ENCODE results near the gene TSHZ1. TPM values are rescaled to one million over a fixed set of nuclear protein-coding genes. Genes with fewer than 3 reads are reported as not detected.

The TSHZ1 gene
- total and polyA plus RNA-seq, 9 donors: 27.9 to 109 (median 65.6) TPM

- no peak for TF ChIP-seq CTCF (IDR thresholded peaks at IDR 0.05)
- TF ChIP-seq POLR2A (IDR thresholded peaks at IDR 0.05): no peak
- no peak for TF ChIP-seq EP300 (IDR thresholded peaks at IDR 0.05)
- Histone ChIP-seq H3K9me3 (no peaks in the 10 kb centered on the region), H3K36me3 (no peaks in the 10 kb centered on the region), H3K27me3 (no peaks in the 10 kb centered on the region), H3K4me3 (no peak overlapping the region), H3K27ac (no peak overlapping the region), H3K4me1 (ENCODE audit: insufficient read depth) (peaks cover 8% of the 10 kb centered on the region)
- WGBS, 3 donors: 9 to 19% (median 10%) methylated on average over 6 of the region's 6 CpGs
- intact Hi-C loops (cut with DNase I): no loop called here
- DNase-seq: no peak
These were observed 53.6 kb downstream of the TSHZ1 start for GRCh38 chr18:75264195-75264594.

- H3K4me1 ChIP-seq (ENCODE audit: insufficient read depth): peaks cover 10% of the 10 kb centered on the region
- no peaks in the 10 kb centered on the region for H3K27me3 ChIP-seq
- intact Hi-C loops (cut with DNase I): no loop called here
- H3K27ac ChIP-seq: no peak overlapping the region
- no peaks in the 10 kb centered on the region for H3K9me3 ChIP-seq
- WGBS, 3 donors: 24 to 38% (median 31%) methylated on average over 11 of the region's 11 CpGs
- DNase-seq: no peak
- H3K4me3 ChIP-seq: no peak overlapping the region
- TF ChIP-seq EP300 (IDR thresholded peaks at IDR 0.05) (no peak), CTCF (IDR thresholded peaks at IDR 0.05) (no peak), POLR2A (IDR thresholded peaks at IDR 0.05) (no peak)
- H3K36me3 ChIP-seq: no peaks in the 10 kb centered on the region
These were observed 54.5 kb downstream of the TSHZ1 start for GRCh38 chr18:75264926-75265597.

DNA sequence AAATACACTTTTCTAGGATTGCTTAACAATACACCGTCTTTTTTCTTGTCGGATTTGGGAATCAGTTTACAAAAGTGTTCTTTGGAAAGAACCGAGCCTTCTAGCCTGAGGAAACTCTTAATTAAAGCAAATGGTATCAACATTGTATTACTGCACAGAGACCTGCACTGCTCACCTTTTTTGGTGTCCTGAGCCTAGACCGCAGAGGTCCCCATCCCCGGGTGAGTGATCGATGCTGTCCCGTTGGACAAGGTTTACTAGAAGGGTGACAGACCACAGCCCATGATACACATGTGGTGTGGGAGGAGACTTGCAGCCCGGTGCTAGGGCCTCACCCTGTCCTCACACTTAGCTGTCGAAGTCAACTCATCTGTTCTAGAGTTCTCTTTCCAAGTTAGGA is 55.3 kb downstream of the TSHZ1 start:
- no peaks in the 10 kb centered on the region for H3K9me3 ChIP-seq
- no peaks in the 10 kb centered on the region for H3K27me3 ChIP-seq
- 80 to 83% (median 81%) methylated on average over 9 of the region's 9 CpGs for WGBS, 3 donors
- no peaks in the 10 kb centered on the region for H3K36me3 ChIP-seq
- no peak for TF ChIP-seq CTCF (IDR thresholded peaks at IDR 0.05)
- no peak for TF ChIP-seq EP300 (IDR thresholded peaks at IDR 0.05)
- no peak for TF ChIP-seq POLR2A (IDR thresholded peaks at IDR 0.05)
- H3K27ac ChIP-seq: no peak overlapping the region
- peaks cover 10% of the 10 kb centered on the region for H3K4me1 ChIP-seq (ENCODE audit: insufficient read depth)
- H3K4me3 ChIP-seq: no peak overlapping the region
- no peak for DNase-seq
- intact Hi-C loops (cut with DNase I): no loop called here

DNA sequence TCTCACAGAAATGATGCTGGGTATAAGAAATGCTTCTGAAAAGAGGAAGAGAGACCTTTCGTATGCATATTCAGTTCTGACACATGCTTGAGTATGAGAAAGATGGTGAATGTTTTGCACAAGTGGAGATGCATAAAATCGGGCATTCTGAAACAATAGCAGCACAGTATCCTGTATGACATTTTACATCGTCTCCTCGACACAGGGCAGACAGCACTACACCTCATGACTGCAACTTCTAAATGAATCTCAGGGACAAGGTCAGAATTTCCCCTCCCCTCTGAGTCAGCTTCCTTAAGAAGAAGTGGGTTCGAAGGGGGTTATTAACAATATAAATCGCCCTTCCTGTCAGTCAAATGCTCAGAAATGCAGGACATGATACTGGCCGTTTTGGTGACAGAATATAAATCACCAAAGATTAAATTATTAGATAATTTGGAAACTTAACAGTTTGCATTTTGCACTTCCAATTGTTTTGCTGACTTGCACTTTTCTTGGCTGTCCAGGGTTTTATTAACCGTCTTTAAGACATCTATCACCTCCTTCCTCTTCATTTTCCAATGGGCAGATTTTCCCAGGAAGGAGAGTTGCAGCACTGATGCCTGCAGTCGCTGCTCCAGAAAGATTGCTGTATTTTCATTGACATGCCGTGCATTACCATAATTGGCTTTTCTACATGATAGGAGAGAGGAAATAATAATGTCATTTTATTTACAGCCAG is 57.2 kb downstream of the TSHZ1 start:
- no peak for TF ChIP-seq EP300 (IDR thresholded peaks at IDR 0.05)
- TF ChIP-seq POLR2A (IDR thresholded peaks at IDR 0.05): no peak
- no peak for TF ChIP-seq CTCF (IDR thresholded peaks at IDR 0.05)
- no peak overlapping the region for H3K27ac ChIP-seq
- no peak for DNase-seq
- no peak overlapping the region for H3K4me3 ChIP-seq
- peaks cover 10% of the 10 kb centered on the region for H3K4me1 ChIP-seq (ENCODE audit: insufficient read depth)
- no peaks in the 10 kb centered on the region for H3K9me3 ChIP-seq
- WGBS, 3 donors: 76 to 88% (median 77%) methylated on average over 10 of the region's 10 CpGs
- intact Hi-C loops (cut with DNase I): no loop called here
- H3K27me3 ChIP-seq: no peaks in the 10 kb centered on the region
- no peaks in the 10 kb centered on the region for H3K36me3 ChIP-seq
